Brain microvascular endothelial cell (primary cell): ENCODE results near the gene TRAF3IP1.

ENCODE experiments used
- DNase-seq: peaks from one replicate; pipeline ENCODE4 v3.0.0-alpha.2; 2020
- H3K27ac ChIP-seq: fragments of 250-450 bp; sonication (Bioruptor Pico); 2 replicates; pipeline ENCODE4 v1.5.1; 2020; ENCODE audit warnings: mild to moderate bottlenecking, moderate library complexity
- H3K27me3 ChIP-seq: fragments of 250-450 bp; sonication (Bioruptor Pico); replicated peaks from 2 replicates; pipeline ENCODE4 v1.5.1; 2020; ENCODE audit warnings: mild to moderate bottlenecking
- H3K36me3 ChIP-seq: fragments of 250-450 bp; sonication (Bioruptor Pico); replicated peaks from 2 replicates; pipeline ENCODE4 v1.5.1; 2020; ENCODE audit warnings: mild to moderate bottlenecking
- H3K4me3 ChIP-seq: 2 replicates; pipeline ENCODE4 v1.5.1; 2011; ENCODE audit warnings: low read depth, mild to moderate bottlenecking, control low read depth, low read length, moderate library complexity
- CTCF ChIP-seq: IDR thresholded peaks from 2 replicates; pipeline ENCODE4 v1.5.1; 2011; ENCODE audit warnings: low read depth, mild to moderate bottlenecking, moderate library complexity, low read length, control low read depth, inconsistent platforms; ENCODE audit errors: missing control alignments
- in situ Hi-C: cut with HindIII; loops from 2 replicates; pipeline ENCODE4 v1.10.0; 2017; ENCODE audit warnings: low sequenced_read_pairs, low pct_ligation_motif_present

Gene TRAF3IP1

GRCh38 chr2:238313289-238313990, 6.9 kb upstream of the TRAF3IP1 start:
- H3K27me3 ChIP-seq, result no peaks in the 10 kb centered on the region
- no peak overlapping the region for H3K4me3 ChIP-seq
- no peak overlapping the region for H3K27ac ChIP-seq
- no peaks in the 10 kb centered on the region for H3K36me3 ChIP-seq
- TF ChIP-seq CTCF, result no peak
- in situ Hi-C loops, result no loop called here
- DNase-seq, result no peak

GRCh38 chr2:238313991-238314350, 6.3 kb upstream of the TRAF3IP1 start:
- in situ Hi-C loops, result no loop called here
- DNase-seq, result no peak

GRCh38 chr2:238314576-238314975, 5.7 kb upstream of the TRAF3IP1 start:
- in situ Hi-C loops, result no loop called here

More at GRCh38 chr2:238313991-238314350, 6.3 kb upstream of the TRAF3IP1 start:
- Histone ChIP-seq H3K27me3 (no peaks in the 10 kb centered on the region), H3K27ac (no peak overlapping the region), H3K36me3 (no peaks in the 10 kb centered on the region), H3K4me3 (no peak overlapping the region)
- no peak for TF ChIP-seq CTCF

GRCh38 chr2:238315031-238315595, 5.2 kb upstream of the TRAF3IP1 start:
- DNase-seq, result no peak
- Histone ChIP-seq H3K27ac (no peak overlapping the region), H3K4me3 (no peak overlapping the region), H3K36me3 (no peaks in the 10 kb centered on the region), H3K27me3 (no peaks in the 10 kb centered on the region)
- in situ Hi-C loops, result no loop called here
- no peak for TF ChIP-seq CTCF

More at GRCh38 chr2:238314576-238314975, 5.7 kb upstream of the TRAF3IP1 start:
- TF ChIP-seq CTCF, result no peak
- H3K27me3 ChIP-seq, result no peaks in the 10 kb centered on the region
- no peak for DNase-seq
- no peaks in the 10 kb centered on the region for H3K36me3 ChIP-seq
- no peak overlapping the region for H3K4me3 ChIP-seq
- H3K27ac ChIP-seq, result no peak overlapping the region

GRCh38 chr2:238320648-238321281, 447 bp downstream of the TRAF3IP1 start:
- H3K27me3 ChIP-seq, result no peaks in the 10 kb centered on the region
- peak overlapping the region; percentile 64 for H3K4me3 ChIP-seq
- H3K27ac ChIP-seq, result no peak overlapping the region
- in situ Hi-C loops, result no loop called here
- H3K36me3 ChIP-seq, result peaks cover 2% of the 10 kb centered on the region
- no peak for TF ChIP-seq CTCF
- no peak for DNase-seq

GRCh38 chr2:238321467-238321866, 1.1 kb downstream of the TRAF3IP1 start:
- TF ChIP-seq CTCF, result no peak
- in situ Hi-C loops, result no loop called here
- Histone ChIP-seq H3K36me3 (peaks cover 2% of the 10 kb centered on the region), H3K27me3 (no peaks in the 10 kb centered on the region), H3K4me3 (peak overlapping the region; percentile 64), H3K27ac (no peak overlapping the region)
- no peak for DNase-seq
